Camera-type eye (tissue), 1 donor: ENCODE measurements around the gene OR11H7. TPM values are rescaled to one million over a fixed set of nuclear protein-coding genes. Genes with fewer than 3 reads are reported as not detected.

Experiments used
- total RNA-seq: library from RNA; depleted of rRNA; stranded (reverse); fragments of >200 nt; gene quantifications from one replicate; pipeline ENCODE4 v1.2.3, GENCODE V29; 2014

OR11H7 gene
- total RNA-seq, result not detected

GRCh38 chr14:20228681-20229080 is at the start of gene OR11H7:
Gene OR11H7, plus strand, starts transcription at chr14:20228981.

GRCh38 chr14:20190596-20190995 is 38.2 kb upstream of the OR11H7 start, which contains the start of gene OR11G2:
Gene OR11G2, plus strand, starts transcription at chr14:20190896. Its CDS starts 6,542 bp downstream, at chr14:20197438.

GRCh38 chr14:20223410-20223809 is 5.4 kb upstream of the OR11H7 start, which contains the start of gene OR11H6:
Gene OR11H6, plus strand, starts transcription at chr14:20223710. Its CDS starts 0 bp downstream, at chr14:20223710.

Other genes with a start within 250 kb of the OR11H7 start
- gene OR4Q2, start 226.8 kb upstream of the OR11H7 start, total RNA-seq, result not detected
- not detected for gene OR4K14, start 209.7 kb upstream of the OR11H7 start, total RNA-seq
- not detected for gene OR4K13, start 192.9 kb upstream of the OR11H7 start, total RNA-seq
- gene OR4L1, start 168.9 kb upstream of the OR11H7 start, total RNA-seq, result not detected
- gene OR4K17, start 118.2 kb upstream of the OR11H7 start, total RNA-seq, result not detected
- not detected for gene OR4N5, start 90.2 kb upstream of the OR11H7 start, total RNA-seq
- gene OR11G2, start 38.1 kb upstream of the OR11H7 start, total RNA-seq, result not detected
- gene OR11H6, start 5.3 kb upstream of the OR11H7 start, total RNA-seq, result not detected
- not detected for gene OR11H4, start 10.3 kb downstream of the OR11H7 start, total RNA-seq
- 30.5 TPM for gene TTC5, start 77.0 kb downstream of the OR11H7 start, total RNA-seq
- 72.0 TPM for gene CCNB1IP1, start 104.3 kb downstream of the OR11H7 start, total RNA-seq
- gene PARP2, start 114.7 kb downstream of the OR11H7 start, total RNA-seq, result 21.3 TPM
- 13.4 TPM for gene TEP1, start 184.5 kb downstream of the OR11H7 start, total RNA-seq
- gene KLHL33, start 207.2 kb downstream of the OR11H7 start, total RNA-seq, result 0.99 TPM
- gene OSGEP, start 225.8 kb downstream of the OR11H7 start, total RNA-seq, result 52.9 TPM
- 116 TPM for gene APEX1, start 226.2 kb downstream of the OR11H7 start, total RNA-seq
- 27.3 TPM for gene PIP4P1, start 232.5 kb downstream of the OR11H7 start, total RNA-seq
- gene PNP, start 240.4 kb downstream of the OR11H7 start, total RNA-seq, result 14.8 TPM